Measurements from ENCODE around the gene TBC1D5. TPM values are rescaled to one million over a fixed set of nuclear protein-coding genes. Genes with fewer than 3 reads are reported as not detected.

The TBC1D5 gene
- total RNA-seq, 2 donors from 2014 or later = 68.8 to 77.7 TPM

DNA sequence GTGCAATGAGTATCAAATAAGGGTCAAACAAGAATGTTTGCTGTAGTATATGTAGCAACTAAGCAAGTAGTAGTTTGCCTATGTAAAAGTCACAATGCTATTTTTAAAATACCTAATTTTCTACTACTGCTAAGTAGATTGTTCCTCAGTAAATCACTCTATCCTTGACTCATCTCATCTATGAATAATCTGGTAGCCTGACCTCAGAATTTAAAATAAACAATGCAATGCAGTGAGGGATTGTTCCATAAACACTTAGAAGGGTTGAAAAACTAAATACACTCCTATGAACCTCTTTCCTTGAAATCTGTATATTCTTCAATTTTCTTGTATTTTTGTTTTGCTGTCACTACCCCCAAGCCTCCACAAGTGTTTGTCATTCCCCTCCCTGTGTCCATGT lies 253.3 kb downstream of the TBC1D5 start:
- peaks cover 51% of the 10 kb centered on the region for H3K9me3 Mint-ChIP-seq
- H3K4me3 ChIP-seq (ENCODE audit: low read length) = peak overlapping the region; percentile 12
- H3K27ac Mint-ChIP-seq = no peak overlapping the region
- H3K27me3 Mint-ChIP-seq (ENCODE audit: insufficient read depth) = no peaks in the 10 kb centered on the region
- TF ChIP-seq, protein P1, sequence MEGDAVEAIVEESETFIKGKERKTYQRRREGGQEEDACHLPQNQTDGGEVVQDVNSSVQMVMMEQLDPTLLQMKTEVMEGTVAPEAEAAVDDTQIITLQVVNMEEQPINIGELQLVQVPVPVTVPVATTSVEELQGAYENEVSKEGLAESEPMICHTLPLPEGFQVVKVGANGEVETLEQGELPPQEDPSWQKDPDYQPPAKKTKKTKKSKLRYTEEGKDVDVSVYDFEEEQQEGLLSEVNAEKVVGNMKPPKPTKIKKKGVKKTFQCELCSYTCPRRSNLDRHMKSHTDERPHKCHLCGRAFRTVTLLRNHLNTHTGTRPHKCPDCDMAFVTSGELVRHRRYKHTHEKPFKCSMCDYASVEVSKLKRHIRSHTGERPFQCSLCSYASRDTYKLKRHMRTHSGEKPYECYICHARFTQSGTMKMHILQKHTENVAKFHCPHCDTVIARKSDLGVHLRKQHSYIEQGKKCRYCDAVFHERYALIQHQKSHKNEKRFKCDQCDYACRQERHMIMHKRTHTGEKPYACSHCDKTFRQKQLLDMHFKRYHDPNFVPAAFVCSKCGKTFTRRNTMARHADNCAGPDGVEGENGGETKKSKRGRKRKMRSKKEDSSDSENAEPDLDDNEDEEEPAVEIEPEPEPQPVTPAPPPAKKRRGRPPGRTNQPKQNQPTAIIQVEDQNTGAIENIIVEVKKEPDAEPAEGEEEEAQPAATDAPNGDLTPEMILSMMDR (conservative IDR thresholded peaks at IDR 0.05) = no peak
- no peaks in the 10 kb centered on the region for H3K36me3 ChIP-seq (ENCODE audit: control insufficient read depth, insufficient read depth, low read length)
- H3K36me3 Mint-ChIP-seq (ENCODE audit: low read depth) = peaks cover 39% of the 10 kb centered on the region
- no peak overlapping the region for H3K9ac ChIP-seq (ENCODE audit: extremely low read depth, low read length, poor library complexity, severe bottlenecking)
- no peak overlapping the region for H3K4me3 Mint-ChIP-seq
- no peaks in the 10 kb centered on the region for H3K27me3 ChIP-seq (ENCODE audit: control insufficient read depth, insufficient read depth, low read length, poor library complexity, severe bottlenecking)
- no peak overlapping the region for H3K27ac ChIP-seq (ENCODE audit: low read depth, low read length)
- H3K4me1 Mint-ChIP-seq = no peaks in the 10 kb centered on the region
- H3K9me3 ChIP-seq (ENCODE audit: control insufficient read depth, low read length) = peaks cover 41% of the 10 kb centered on the region
- DNase-seq = no peak
- no peaks in the 10 kb centered on the region for H3K4me1 ChIP-seq (ENCODE audit: control insufficient read depth, insufficient read depth, low read length)

DNA sequence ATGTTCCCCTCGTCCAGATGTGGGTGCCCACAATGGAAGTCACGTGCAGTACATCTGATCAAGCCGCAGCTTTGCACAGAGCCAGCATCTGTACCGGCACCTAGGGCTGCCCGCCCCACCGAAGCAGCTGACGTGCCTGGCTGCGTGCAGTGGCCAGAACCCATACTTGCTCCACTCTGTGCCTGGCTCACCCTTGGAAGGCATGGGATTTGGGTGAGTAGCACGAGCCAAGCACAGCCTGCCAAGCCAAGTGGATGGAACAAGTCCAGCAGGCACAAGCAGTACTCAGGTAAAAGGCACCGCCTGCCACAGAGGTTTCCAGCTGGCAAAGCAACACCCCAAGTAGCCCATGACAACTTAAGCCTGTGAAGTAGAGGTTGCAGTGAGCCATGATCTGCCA lies 261.3 kb downstream of the TBC1D5 start:
- peaks cover 5% of the 10 kb centered on the region for H3K36me3 Mint-ChIP-seq (ENCODE audit: low read depth)
- TF ChIP-seq, protein P1 (conservative IDR thresholded peaks at IDR 0.05) = no peak
- 94 to 95% methylated on average over 8 to 10 of the region's 10 CpGs for WGBS, 2 experiments (ENCODE audit: insufficient coverage in 1 of 2, insufficient read length in 1 of 2)
- no peak overlapping the region for H3K27ac Mint-ChIP-seq
- H3K9me3 Mint-ChIP-seq = no peaks in the 10 kb centered on the region
- Histone ChIP-seq H3K9ac (ENCODE audit: extremely low read depth, low read length, poor library complexity, severe bottlenecking) (no peak overlapping the region), H3K4me3 (ENCODE audit: low read length) (no peak overlapping the region), H3K4me1 (ENCODE audit: control insufficient read depth, insufficient read depth, low read length) (no peaks in the 10 kb centered on the region), H3K27me3 (ENCODE audit: control insufficient read depth, insufficient read depth, low read length, poor library complexity, severe bottlenecking) (no peaks in the 10 kb centered on the region), H3K27ac (ENCODE audit: low read depth, low read length) (no peak overlapping the region), H3K9me3 (ENCODE audit: control insufficient read depth, low read length) (peaks cover 18% of the 10 kb centered on the region), H3K36me3 (ENCODE audit: control insufficient read depth, insufficient read depth, low read length) (peaks cover 4% of the 10 kb centered on the region)
- H3K4me1 Mint-ChIP-seq = peaks cover 3% of the 10 kb centered on the region
- no peaks in the 10 kb centered on the region for H3K27me3 Mint-ChIP-seq (ENCODE audit: insufficient read depth)
- no peak for DNase-seq
- no peak overlapping the region for H3K4me3 Mint-ChIP-seq

DNA sequence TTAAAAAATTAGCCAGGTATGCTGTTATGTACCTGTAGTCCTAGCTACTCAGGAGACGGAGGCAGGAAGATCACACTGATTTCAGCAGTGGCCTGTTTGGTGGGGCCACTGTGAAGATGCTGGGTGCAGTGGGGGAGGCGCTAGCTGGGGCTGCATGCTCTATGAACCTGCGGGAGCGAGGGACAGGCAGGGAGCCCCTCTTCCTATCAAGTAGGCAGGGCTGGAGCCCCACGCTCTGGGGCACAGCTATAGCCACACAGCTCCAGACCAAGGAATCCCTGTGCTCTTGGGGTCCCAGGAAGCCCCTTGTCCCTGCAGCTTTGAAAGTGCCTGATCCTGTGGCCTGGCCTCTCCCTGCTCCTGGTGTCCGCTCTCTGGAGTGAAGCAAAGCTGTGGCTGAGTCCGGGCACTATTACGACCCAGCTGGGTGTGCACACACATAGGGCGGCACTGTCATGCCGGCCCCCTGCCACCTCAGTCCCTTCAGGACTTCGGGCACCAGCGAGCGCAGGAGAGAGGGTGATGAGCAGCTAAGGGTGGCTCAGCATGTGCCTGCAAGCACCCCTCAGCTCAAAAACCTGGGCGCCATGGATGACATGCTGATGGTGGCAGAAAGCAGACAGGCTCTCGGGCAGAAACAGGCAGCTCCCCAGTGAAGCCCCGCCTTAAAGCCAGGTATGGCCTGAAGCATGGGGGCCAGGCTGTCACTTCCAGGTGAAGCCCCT lies 262.6 kb downstream of the TBC1D5 start:
- Mint-ChIP-seq H3K9me3 (no peaks in the 10 kb centered on the region), H3K36me3 (ENCODE audit: low read depth) (peaks cover 5% of the 10 kb centered on the region), H3K4me1 (peaks cover 3% of the 10 kb centered on the region), H3K27me3 (ENCODE audit: insufficient read depth) (no peaks in the 10 kb centered on the region), H3K27ac (peak overlapping the region; percentile 58), H3K4me3 (no peak overlapping the region)
- H3K36me3 ChIP-seq (ENCODE audit: control insufficient read depth, insufficient read depth, low read length) = peaks cover 4% of the 10 kb centered on the region
- H3K4me3 ChIP-seq (ENCODE audit: low read length) = no peak overlapping the region
- no peak for DNase-seq
- H3K27ac ChIP-seq (ENCODE audit: low read depth, low read length) = no peak overlapping the region
- no peaks in the 10 kb centered on the region for H3K27me3 ChIP-seq (ENCODE audit: control insufficient read depth, insufficient read depth, low read length, poor library complexity, severe bottlenecking)
- TF ChIP-seq, protein P1 (conservative IDR thresholded peaks at IDR 0.05) = no peak
- 96 to 97% methylated on average over 6 to 16 of the region's 16 CpGs for WGBS, 2 experiments (ENCODE audit: insufficient coverage in 1 of 2, insufficient read length in 1 of 2)
- peaks cover 18% of the 10 kb centered on the region for H3K9me3 ChIP-seq (ENCODE audit: control insufficient read depth, low read length)
- H3K9ac ChIP-seq (ENCODE audit: extremely low read depth, low read length, poor library complexity, severe bottlenecking) = no peak overlapping the region
- no peaks in the 10 kb centered on the region for H3K4me1 ChIP-seq (ENCODE audit: control insufficient read depth, insufficient read depth, low read length)
